H9 (cell line): ENCODE data around the gene SCCPDH. TPM values are rescaled to one million over a fixed set of nuclear protein-coding genes. Genes with fewer than 3 reads are reported as not detected.

Experiments used
- DNase-seq: peaks from one replicate; pipeline ENCODE4 v3.0.0-alpha.2; 2017
- H2AFZ ChIP-seq: one replicate; pipeline ENCODE4 v1.6.1; 2013; ENCODE audit warnings: mild to moderate bottlenecking, low read length, control low read depth, moderate library complexity
- H2AK5ac ChIP-seq: 2 replicates; pipeline ENCODE4 v1.6.1; 2013; ENCODE audit warnings: low read length, control low read depth, mixed read lengths; ENCODE audit not compliant: insufficient read length
- H2BK120ac ChIP-seq: one replicate; pipeline ENCODE4 v1.6.1; 2013; ENCODE audit warnings: low read depth, mild to moderate bottlenecking, low read length, control low read depth, inconsistent platforms; ENCODE audit not compliant: poor library complexity, severe bottlenecking
- H2BK12ac ChIP-seq: 2 replicates; pipeline ENCODE4 v1.6.1; 2013; ENCODE audit warnings: low read length, control low read depth, mixed read lengths, low read depth; ENCODE audit not compliant: insufficient read length
- H2BK15ac ChIP-seq: 2 replicates; pipeline ENCODE4 v1.6.1; 2013; ENCODE audit warnings: low read depth, low read length, control low read depth
- H2BK20ac ChIP-seq: one replicate; pipeline ENCODE4 v1.6.1; 2013; ENCODE audit warnings: low read depth, mild to moderate bottlenecking, low read length, control low read depth, inconsistent platforms; ENCODE audit not compliant: poor library complexity, severe bottlenecking
- H2BK5ac ChIP-seq: 2 replicates; pipeline ENCODE4 v1.6.1; 2013; ENCODE audit warnings: low read length, control low read depth, mixed read lengths; ENCODE audit not compliant: insufficient read length
- H3K14ac ChIP-seq: 2 replicates; pipeline ENCODE4 v1.6.1; 2013; ENCODE audit warnings: low read length, control low read depth; ENCODE audit not compliant: insufficient read depth
- H3K18ac ChIP-seq: 2 replicates; pipeline ENCODE4 v1.6.1; 2013; ENCODE audit warnings: low read depth, mild to moderate bottlenecking, mixed read lengths, low read length, control low read depth; ENCODE audit not compliant: insufficient read length
- H3K23ac ChIP-seq: 2 replicates; pipeline ENCODE4 v1.6.1; 2013; ENCODE audit warnings: low read length, control low read depth, mixed read lengths, low read depth; ENCODE audit not compliant: insufficient read length
- H3K23me2 ChIP-seq: 2 replicates; pipeline ENCODE4 v1.6.1; 2013; ENCODE audit warnings: low read depth, mild to moderate bottlenecking, mixed read lengths, low read length, control low read depth; ENCODE audit not compliant: insufficient read length, poor library complexity, severe bottlenecking
- H3K27ac ChIP-seq: 2 replicates; pipeline ENCODE4 v1.5.1; 2013; ENCODE audit warnings: low read length, control low read depth, mixed read lengths, low read depth; ENCODE audit not compliant: insufficient read length
- H3K27me3 ChIP-seq: 2 replicates; pipeline ENCODE4 v1.6.1; 2013; ENCODE audit warnings: low read length, control low read depth, inconsistent platforms; ENCODE audit not compliant: insufficient read depth
- H3K4ac ChIP-seq: 2 replicates; pipeline ENCODE4 v1.6.1; 2013; ENCODE audit warnings: low read depth, mild to moderate bottlenecking, control low read depth, inconsistent platforms, low read length, moderate library complexity
- H3K4me1 ChIP-seq: 2 replicates; pipeline ENCODE4 v1.6.1; 2013; ENCODE audit warnings: low read length, control low read depth, inconsistent platforms; ENCODE audit not compliant: insufficient read depth
- H3K4me2 ChIP-seq: 2 replicates; pipeline ENCODE4 v1.6.1; 2013; ENCODE audit warnings: low read length, control low read depth, mixed read lengths; ENCODE audit not compliant: insufficient read length, insufficient read depth
- H3K56ac ChIP-seq: 2 replicates; pipeline ENCODE4 v1.6.1; 2013; ENCODE audit warnings: low read depth, mild to moderate bottlenecking, mixed read lengths, low read length, control low read depth; ENCODE audit not compliant: insufficient read length
- H3K79me1 ChIP-seq: 2 replicates; pipeline ENCODE4 v1.6.1; 2013; ENCODE audit warnings: low read depth, mild to moderate bottlenecking, moderate library complexity, low read length, control low read depth, inconsistent platforms; ENCODE audit not compliant: insufficient read depth, poor library complexity, severe bottlenecking
- H3K79me2 ChIP-seq: 2 replicates; pipeline ENCODE4 v1.6.1; 2013; ENCODE audit warnings: low read length, control low read depth, inconsistent platforms; ENCODE audit not compliant: insufficient read depth
- H3K9ac ChIP-seq: 2 replicates; pipeline ENCODE4 v1.6.1; 2013; ENCODE audit warnings: low read length, control low read depth, mixed read lengths; ENCODE audit not compliant: insufficient read length; ENCODE audit errors: extremely low read depth
- H3K9me3 ChIP-seq: one replicate; pipeline ENCODE4 v1.6.1; 2013; ENCODE audit warnings: low read depth, low read length, inconsistent platforms; ENCODE audit not compliant: control insufficient read depth
- H3T11ph ChIP-seq: one replicate; pipeline ENCODE4 v1.6.1; 2013; ENCODE audit warnings: mild to moderate bottlenecking, low read length, control low read depth, inconsistent platforms
- H4K20me1 ChIP-seq: one replicate; pipeline ENCODE4 v1.6.1; 2013; ENCODE audit not compliant: control insufficient read depth, insufficient read length, insufficient read depth
- H4K5ac ChIP-seq: 2 replicates; pipeline ENCODE4 v1.6.1; 2013; ENCODE audit warnings: low read depth, mild to moderate bottlenecking, mixed read lengths, low read length, control low read depth; ENCODE audit not compliant: insufficient read length
- H4K8ac ChIP-seq: replicated peaks from 2 replicates; pipeline ENCODE4 v1.6.1; 2013; ENCODE audit warnings: low read length, control low read depth, mixed read lengths, low read depth; ENCODE audit not compliant: insufficient read length
- H4K91ac ChIP-seq: 2 replicates; pipeline ENCODE4 v1.6.1; 2013; ENCODE audit warnings: low read depth, mild to moderate bottlenecking, moderate library complexity, mixed read lengths, low read length, control low read depth; ENCODE audit not compliant: insufficient read length
- H3K27ac Mint-ChIP-seq, 3 experiments: 2 replicates in 2 of 3; 3 replicates in 1 of 3; pipeline ENCODE4 v1.8.0; 2020 to 2021; ENCODE audit warnings: mixed read lengths in 3 of 3, mild to moderate bottlenecking in 1 of 3, moderate library complexity in 1 of 3
- H3K27me3 Mint-ChIP-seq: 2 replicates; pipeline ENCODE4 v1.8.0; 2021; ENCODE audit warnings: low read depth, mild to moderate bottlenecking, moderate library complexity, mixed read lengths
- H3K36me3 Mint-ChIP-seq, 3 experiments: 2 replicates in 2 of 3; 3 replicates in 1 of 3; pipeline ENCODE4 v1.8.0; 2020 to 2021; ENCODE audit warnings: low read depth in 3 of 3, mixed read lengths in 3 of 3; ENCODE audit not compliant: insufficient read depth in 1 of 3
- H3K4me1 Mint-ChIP-seq, 2 experiments: 2 replicates each; pipeline ENCODE4 v1.8.0; 2020; ENCODE audit warnings: mixed read lengths in 2 of 2
- H3K4me3 Mint-ChIP-seq, 2 experiments: 2 replicates in 1 of 2; 3 replicates in 1 of 2; pipeline ENCODE4 v1.8.0; 2020 to 2021; ENCODE audit warnings: mild to moderate bottlenecking in 2 of 2, mixed read lengths in 2 of 2, moderate library complexity in 1 of 2
- H3K9me3 Mint-ChIP-seq, 2 experiments: 2 replicates in 1 of 2; 3 replicates in 1 of 2; pipeline ENCODE4 v1.8.0; 2020; ENCODE audit warnings: mild to moderate bottlenecking in 2 of 2, mixed read lengths in 2 of 2, moderate library complexity in 1 of 2
- WGBS: extraction: QIAGEN DNeasy Blood & Tissue Kit; methylation state at CpG from one replicate; pipeline ENCODE4 v1.1.7; 2013; ENCODE audit warnings: missing lambda C conversion rate, low lambda C conversion rate, mixed read lengths; ENCODE audit not compliant: insufficient read length; ENCODE audit errors: extremely low coverage; 5-methylcytosine and 5-hydroxymethylcytosine counted together
- total RNA-seq: library from RNA; stranded (reverse); gene quantifications from 2 replicates; pipeline ENCODE4 v1.2.1, GENCODE V29; 2021
- TF ChIP-seq, protein P1 (sequence below): fragments of 200-600 bp; sonication (generic); conservative IDR thresholded peaks from 3 replicates; pipeline ENCODE4 v1.8.0; 2021; ENCODE audit warnings: antibody characterized with exemption, mild to moderate bottlenecking

Gene SCCPDH
- total RNA-seq, 1 experiment from 2014 or later, result 20.7 TPM

DNA sequence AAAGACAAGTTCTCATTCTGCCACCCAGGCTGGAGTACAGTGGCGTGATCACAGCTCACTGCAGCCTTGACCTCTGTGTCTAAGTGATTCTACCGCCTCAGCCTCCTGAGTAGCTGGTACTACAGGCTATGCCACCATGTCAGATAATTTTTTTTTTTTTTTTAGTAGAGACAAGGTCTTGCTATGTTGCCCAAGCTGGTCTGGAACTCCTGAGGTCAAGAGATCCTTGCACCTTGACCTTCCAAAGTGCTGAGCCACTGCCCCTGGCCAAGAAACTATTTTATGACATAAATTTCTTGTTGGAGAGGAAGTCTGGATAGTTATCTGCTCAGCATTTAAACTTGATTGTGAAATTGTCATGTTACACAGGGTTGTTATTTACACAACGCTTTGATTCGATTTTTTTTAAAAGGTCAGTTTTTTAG lies 2.1 kb downstream of the SCCPDH start:
- H3K9me3 ChIP-seq, result peaks cover 11% of the 10 kb centered on the region
- no CpG with 5 or more reads among the region's 4 CpGs for WGBS
- Mint-ChIP-seq H3K9me3 (peaks cover 17 to 30% of the 10 kb centered on the region in 2 experiments), H3K27ac (no peak overlapping the region), H3K4me1 (peaks cover 7 to 10% of the 10 kb centered on the region in 2 experiments), H3K4me3 (no peak overlapping the region; a peak in 1 of 5 replicates), H3K27me3 (peaks cover 19% of the 10 kb centered on the region), H3K36me3 (peaks cover 40 to 47% (median 47%) of the 10 kb centered on the region in 3 experiments)
- no peak overlapping the region for H3K27ac ChIP-seq
- H3K4me2 ChIP-seq, result no peak overlapping the region
- H2AFZ ChIP-seq, result no peak overlapping the region
- DNase-seq, result no peak
- H3K14ac ChIP-seq, result no peak overlapping the region
- no peak overlapping the region for H3T11ph ChIP-seq
- peaks cover 5% of the 10 kb centered on the region for H3K23me2 ChIP-seq
- H4K91ac ChIP-seq, result no peak overlapping the region
- H2BK120ac ChIP-seq, result no peak overlapping the region
- H3K56ac ChIP-seq, result no peak overlapping the region
- no peak overlapping the region for H3K9ac ChIP-seq
- no peak overlapping the region for H3K4ac ChIP-seq
- no peak overlapping the region for H2AK5ac ChIP-seq
- TF ChIP-seq, protein P1, sequence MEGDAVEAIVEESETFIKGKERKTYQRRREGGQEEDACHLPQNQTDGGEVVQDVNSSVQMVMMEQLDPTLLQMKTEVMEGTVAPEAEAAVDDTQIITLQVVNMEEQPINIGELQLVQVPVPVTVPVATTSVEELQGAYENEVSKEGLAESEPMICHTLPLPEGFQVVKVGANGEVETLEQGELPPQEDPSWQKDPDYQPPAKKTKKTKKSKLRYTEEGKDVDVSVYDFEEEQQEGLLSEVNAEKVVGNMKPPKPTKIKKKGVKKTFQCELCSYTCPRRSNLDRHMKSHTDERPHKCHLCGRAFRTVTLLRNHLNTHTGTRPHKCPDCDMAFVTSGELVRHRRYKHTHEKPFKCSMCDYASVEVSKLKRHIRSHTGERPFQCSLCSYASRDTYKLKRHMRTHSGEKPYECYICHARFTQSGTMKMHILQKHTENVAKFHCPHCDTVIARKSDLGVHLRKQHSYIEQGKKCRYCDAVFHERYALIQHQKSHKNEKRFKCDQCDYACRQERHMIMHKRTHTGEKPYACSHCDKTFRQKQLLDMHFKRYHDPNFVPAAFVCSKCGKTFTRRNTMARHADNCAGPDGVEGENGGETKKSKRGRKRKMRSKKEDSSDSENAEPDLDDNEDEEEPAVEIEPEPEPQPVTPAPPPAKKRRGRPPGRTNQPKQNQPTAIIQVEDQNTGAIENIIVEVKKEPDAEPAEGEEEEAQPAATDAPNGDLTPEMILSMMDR, result no peak
- H3K79me2 ChIP-seq, result no peaks in the 10 kb centered on the region
- H3K18ac ChIP-seq, result no peak overlapping the region
- H3K27me3 ChIP-seq, result no peaks in the 10 kb centered on the region
- no peak overlapping the region for H4K8ac ChIP-seq
- no peak overlapping the region for H2BK5ac ChIP-seq
- H4K5ac ChIP-seq, result no peak overlapping the region
- no peak overlapping the region for H3K23ac ChIP-seq
- no peak overlapping the region for H2BK15ac ChIP-seq
- H2BK20ac ChIP-seq, result no peak overlapping the region
- H3K4me1 ChIP-seq, result no peaks in the 10 kb centered on the region
- no peaks in the 10 kb centered on the region for H4K20me1 ChIP-seq
- H3K79me1 ChIP-seq, result no peaks in the 10 kb centered on the region
- no peak overlapping the region for H2BK12ac ChIP-seq
